Loucy (cell line): ENCODE results near the gene L1CAM.
A peak's percentile ranks its signal among the peaks of the same experiment; 100 is the strongest.

Experiments used
- H2AFZ ChIP-seq: fragments of 200-600 bp; sonication (generic); 2 replicates; pipeline ENCODE4 v1.6.0; 2016; ENCODE audit warnings: antibody characterized with exemption, mild to moderate bottlenecking, low read length, moderate library complexity
- H3F3A ChIP-seq: fragments of 200-600 bp; 2 replicates; pipeline ENCODE4 v1.6.0; 2016; ENCODE audit warnings: antibody characterized with exemption, low read depth, mild to moderate bottlenecking
- H3K27me3 ChIP-seq: fragments of 200-600 bp; sonication (generic); 2 replicates; pipeline ENCODE4 v1.6.1; 2014; ENCODE audit warnings: low read length, mild to moderate bottlenecking; ENCODE audit not compliant: insufficient read depth, poor library complexity, severe bottlenecking
- H3K36me3 ChIP-seq: fragments of 200-600 bp; sonication (generic); 2 replicates; pipeline ENCODE4 v1.6.1; 2016; ENCODE audit warnings: low read length; ENCODE audit not compliant: insufficient read depth
- H3K4me1 ChIP-seq: fragments of 200-600 bp; sonication (generic); 2 replicates; pipeline ENCODE4 v1.5.1; 2014; ENCODE audit warnings: low read length, mild to moderate bottlenecking; ENCODE audit not compliant: insufficient read depth, poor library complexity, severe bottlenecking
- H3K4me2 ChIP-seq: fragments of 200-600 bp; sonication (generic); 2 replicates; pipeline ENCODE4 v1.6.0; 2014; ENCODE audit warnings: antibody characterized with exemption, low read length, low read depth, mild to moderate bottlenecking; ENCODE audit not compliant: poor library complexity, severe bottlenecking
- H3K4me3 ChIP-seq: fragments of 200-600 bp; sonication (generic); 2 replicates; pipeline ENCODE4 v1.5.1; 2014; ENCODE audit warnings: low read length, mild to moderate bottlenecking, mixed read lengths; ENCODE audit not compliant: poor library complexity, severe bottlenecking
- H3K79me2 ChIP-seq: fragments of 200-600 bp; sonication (generic); 2 replicates; pipeline ENCODE4 v1.6.1; 2014; ENCODE audit warnings: low read length; ENCODE audit not compliant: insufficient read depth
- H3K9ac ChIP-seq: fragments of 200-600 bp; sonication (generic); 2 replicates; pipeline ENCODE4 v1.6.0; 2014; ENCODE audit warnings: mild to moderate bottlenecking, low read depth, low read length, moderate library complexity; ENCODE audit not compliant: poor library complexity, severe bottlenecking
- H3K9me2 ChIP-seq: fragments of 200-600 bp; sonication (generic); replicated peaks from 2 replicates; pipeline ENCODE4 v1.6.1; 2016; ENCODE audit warnings: low read depth, low read length, mixed read lengths
- H3K9me3 ChIP-seq: fragments of 200-600 bp; sonication (generic); 2 replicates; pipeline ENCODE4 v1.6.1; 2014; ENCODE audit warnings: mild to moderate bottlenecking, antibody characterized with exemption, low read length, low read depth; ENCODE audit not compliant: insufficient read depth
- H4K20me1 ChIP-seq: fragments of 200-600 bp; sonication (generic); 2 replicates; pipeline ENCODE4 v1.6.0; 2014; ENCODE audit warnings: antibody characterized with exemption, low read length, mild to moderate bottlenecking; ENCODE audit not compliant: insufficient read depth, poor library complexity, severe bottlenecking
- CTCF ChIP-seq: fragments of 200-600 bp; sonication (generic); conservative IDR thresholded peaks from 2 replicates; pipeline ENCODE4 v1.5.1; 2014; ENCODE audit warnings: mild to moderate bottlenecking, antibody characterized with exemption, low read length
- EZH2phosphoT487 ChIP-seq: fragments of 200-600 bp; IDR thresholded peaks from 2 replicates; pipeline ENCODE4 v1.6.1; 2018; ENCODE audit warnings: antibody characterized with exemption, mild to moderate bottlenecking, moderate library complexity, borderline replicate concordance

The L1CAM gene

GRCh38 chrX:153888344-153888743 is 2.4 kb upstream of the L1CAM start:
- H3K4me2 ChIP-seq = no peak overlapping the region
- no peak overlapping the region for H3K9ac ChIP-seq
- H3K9me2 ChIP-seq = no peaks in the 10 kb centered on the region
- peaks cover 11% of the 10 kb centered on the region for H3K4me1 ChIP-seq
- H3F3A ChIP-seq = no peaks in the 10 kb centered on the region
- no peak for TF ChIP-seq CTCF
- no peak for TF ChIP-seq EZH2phosphoT487
- no peaks in the 10 kb centered on the region for H3K79me2 ChIP-seq
- H3K36me3 ChIP-seq = no peaks in the 10 kb centered on the region
- no peaks in the 10 kb centered on the region for H3K9me3 ChIP-seq
- H4K20me1 ChIP-seq = no peaks in the 10 kb centered on the region
- H2AFZ ChIP-seq = no peak overlapping the region
- no peaks in the 10 kb centered on the region for H3K27me3 ChIP-seq
- H3K4me3 ChIP-seq = no peak overlapping the region

- H2AFZ ChIP-seq = peak overlapping the region; percentile 27; the same call in 1 of the 2 replicates
- H3K27me3 ChIP-seq = no peaks in the 10 kb centered on the region
- H3F3A ChIP-seq = no peaks in the 10 kb centered on the region
- no peak overlapping the region for H3K4me3 ChIP-seq
- no peaks in the 10 kb centered on the region for H3K9me2 ChIP-seq
- peak overlapping the region; percentile 48 for H3K4me2 ChIP-seq
- peaks cover 11% of the 10 kb centered on the region for H3K4me1 ChIP-seq
- no peaks in the 10 kb centered on the region for H3K36me3 ChIP-seq
- no peaks in the 10 kb centered on the region for H3K79me2 ChIP-seq
- H3K9ac ChIP-seq = no peak overlapping the region
- H3K9me3 ChIP-seq = no peaks in the 10 kb centered on the region
- H4K20me1 ChIP-seq = no peaks in the 10 kb centered on the region
- TF ChIP-seq EZH2phosphoT487 (no peak), CTCF (no peak)
Observed at GRCh38 chrX:153887385-153887784, 1.4 kb upstream of the L1CAM start.

GRCh38 chrX:153886915-153887314 is 942 bp upstream of the L1CAM start:
- Histone ChIP-seq H3K36me3 (no peaks in the 10 kb centered on the region), H3K4me2 (peak overlapping the region; percentile 48), H3K79me2 (no peaks in the 10 kb centered on the region), H3K9ac (no peak overlapping the region), H3K27me3 (no peaks in the 10 kb centered on the region), H3K4me1 (peaks cover 11% of the 10 kb centered on the region), H2AFZ (no peak overlapping the region), H4K20me1 (no peaks in the 10 kb centered on the region), H3F3A (no peaks in the 10 kb centered on the region), H3K4me3 (no peak overlapping the region), H3K9me3 (no peaks in the 10 kb centered on the region), H3K9me2 (no peaks in the 10 kb centered on the region)
- TF ChIP-seq CTCF (no peak), EZH2phosphoT487 (no peak)
